Fibroblast of the conjunctiva (primary cell): ENCODE data around the gene TBC1D10B.
A peak's percentile ranks its signal among the peaks of the same experiment; 100 is the strongest.
"Not testable (repeated sequence)": the region's sequence is repeated elsewhere in the genome, so short reads cannot be mapped to it uniquely, and the experiment has no call there.

Experiments
- DNase-seq: peaks from one replicate; pipeline ENCODE4 v3.0.0-alpha.2; 2010; ENCODE audit warnings: low read depth

Gene TBC1D10B

DNA sequence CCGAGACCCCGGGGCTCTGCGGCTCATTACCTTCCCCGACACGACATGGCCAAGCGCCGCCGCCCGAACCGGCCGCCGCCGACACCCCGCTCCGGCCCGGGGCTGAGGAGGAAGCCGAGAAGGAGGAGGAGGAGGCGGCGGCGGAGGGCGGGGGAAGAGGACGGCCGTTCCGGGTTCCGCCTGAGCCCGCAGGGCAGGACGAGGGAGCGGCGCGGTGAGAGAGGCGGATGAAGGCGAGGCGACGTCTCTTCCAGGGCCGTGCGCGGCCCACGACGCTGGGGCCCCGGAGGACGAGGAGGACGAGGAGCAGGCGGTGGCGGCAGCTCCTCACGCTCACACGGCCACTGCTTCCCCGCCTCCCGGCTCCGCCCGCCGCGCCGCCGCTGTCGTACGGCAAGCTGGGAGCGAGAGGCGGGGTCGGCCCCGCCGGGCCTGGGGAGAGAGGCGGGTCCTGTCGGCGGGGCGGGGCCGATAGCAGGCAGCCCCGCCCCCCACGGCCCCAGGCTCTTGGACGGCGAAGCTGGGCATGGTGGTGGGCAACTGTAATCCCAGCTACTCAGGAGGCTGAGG, 35.2 kb downstream of the TBC1D10B start:
- peak; percentile 38 for DNase-seq

GRCh38 chr16:30334473-30334989, 35.8 kb downstream of the TBC1D10B start:
- peak; percentile 39 for DNase-seq

DNA sequence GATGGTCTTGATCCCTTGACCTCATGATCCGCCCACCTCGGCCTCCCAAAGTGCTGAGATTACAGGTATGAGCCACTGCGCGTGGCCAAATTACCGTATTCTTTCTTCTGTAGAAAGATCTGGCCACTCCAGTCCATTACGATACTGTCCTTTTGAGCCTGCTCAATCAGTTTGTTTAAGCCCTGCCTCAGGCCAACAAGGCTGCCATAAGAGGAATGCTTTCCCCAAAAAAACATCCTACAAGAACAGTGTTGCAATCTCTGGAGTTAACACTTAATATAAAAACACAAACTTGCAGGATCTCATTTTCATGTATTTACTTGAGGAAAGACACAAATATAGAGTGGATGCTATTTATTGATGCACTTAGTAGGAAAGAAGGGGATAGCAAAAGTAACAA, 46.1 kb downstream of the TBC1D10B start:
- not testable (repeated sequence) for DNase-seq

DNA sequence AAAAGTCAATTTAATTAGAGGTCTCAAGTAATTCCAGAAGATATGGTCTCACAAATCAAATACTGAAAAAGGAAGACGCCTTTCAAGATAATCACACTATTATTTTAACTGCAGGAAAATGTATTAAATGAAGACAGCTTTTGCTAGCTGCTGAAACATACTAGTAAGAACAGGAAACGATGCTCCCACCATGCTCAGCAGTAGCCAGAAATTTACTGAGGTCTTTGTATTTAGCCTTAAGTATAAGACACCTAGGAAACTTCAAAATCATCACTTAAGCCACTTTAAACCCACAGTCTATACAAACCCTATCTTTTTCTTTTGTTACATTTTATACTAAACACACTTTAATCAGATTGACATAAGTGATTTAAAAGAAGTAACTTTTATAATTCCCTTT, 51.6 kb downstream of the TBC1D10B start:
- not testable (repeated sequence) for DNase-seq

DNA sequence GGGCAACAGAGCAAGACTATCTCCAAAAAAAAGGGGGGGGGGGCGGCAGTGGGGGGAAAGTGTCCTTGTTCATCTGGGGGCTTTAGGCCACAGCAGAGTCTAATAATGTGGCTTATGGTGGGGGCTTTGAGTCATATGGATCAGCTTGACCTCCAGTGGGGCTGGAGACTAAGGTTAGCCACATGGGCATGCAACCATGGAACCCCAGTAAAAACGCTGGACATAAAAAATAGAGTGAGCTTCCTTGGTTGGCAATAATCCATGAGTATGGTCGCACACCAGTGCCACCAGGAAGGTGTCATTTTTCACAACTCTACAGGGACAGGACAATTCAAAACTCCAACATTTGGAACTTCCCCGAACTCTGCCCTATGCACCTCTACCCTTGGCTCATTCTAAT, 59.4 kb downstream of the TBC1D10B start:
- not testable (repeated sequence) for DNase-seq

- DNase-seq: not testable (repeated sequence)
Observed at GRCh38 chr16:30309255-30309654, 61.0 kb downstream of the TBC1D10B start.
